ENCODE measurements around the gene TLX2. TPM values are rescaled to one million over a fixed set of nuclear protein-coding genes. Genes with fewer than 3 reads are reported as not detected.

The TLX2 gene
- total and polyA plus RNA-seq, 2 of the 4 experiments (the other 2 are of a cell fraction) = not detected

- in situ Hi-C loops (cut with MboI; ENCODE audit: low sequenced_read_pairs) (no loop called here), intact Hi-C loops (cut with micrococcal nuclease) (no loop called here), dilution Hi-C loops (cut with HindIII; ENCODE audit: low sequenced_read_pairs, unreplicated experiment) (no loop called here)
- no peak overlapping the region for H3K23ac ChIP-seq (ENCODE audit: low read depth, low read length)
- H3K4me1 ChIP-seq (ENCODE audit: control insufficient read depth, insufficient read depth, low read length) = peaks cover 15% of the 10 kb centered on the region
- no peak overlapping the region for H2BK20ac ChIP-seq (ENCODE audit: low read depth, low read length)
- H3K9me3 ChIP-seq (ENCODE audit: control insufficient read depth, insufficient read depth, low read length) = no peaks in the 10 kb centered on the region
- H3K18ac ChIP-seq (ENCODE audit: low read depth, low read length) = no peak overlapping the region
- no peak overlapping the region for H2AK9ac ChIP-seq (replicated peaks; ENCODE audit: low read depth, low read length, poor library complexity)
- H3K4me3 ChIP-seq (ENCODE audit: insufficient read depth, low read depth, low read length) = no peak overlapping the region
- H4K91ac ChIP-seq (ENCODE audit: insufficient read depth, low read depth, low read length) = no peak overlapping the region
- no peak for ATAC-seq (ENCODE audit: low read depth)
- H2BK5ac ChIP-seq (ENCODE audit: low read depth, low read length, poor library complexity, severe bottlenecking) = no peak overlapping the region
- H3K4ac ChIP-seq (ENCODE audit: low read depth, low read length) = no peak overlapping the region
- H2BK15ac ChIP-seq (ENCODE audit: low read depth, low read length) = no peak overlapping the region
- no peak overlapping the region for H3K9ac ChIP-seq (ENCODE audit: low read depth, low read length)
- H2BK120ac ChIP-seq (ENCODE audit: low read depth, low read length) = no peak overlapping the region
- no peak overlapping the region for H2AFZ ChIP-seq (replicated peaks; ENCODE audit: low read length, poor library complexity)
- H3K36me3 ChIP-seq (ENCODE audit: control insufficient read depth, insufficient read depth, low read length) = peaks cover 10% of the 10 kb centered on the region
- no peaks in the 10 kb centered on the region; the same call in 1 of the 2 replicates for H3K9me1 ChIP-seq (ENCODE audit: insufficient read depth, low read length)
- no TSS peak for BruUV-seq (replicated peaks)
- H3K79me1 ChIP-seq (ENCODE audit: low read depth in 1 of 2, low read length in 2 of 2) = peaks cover 3 to 25% of the 10 kb centered on the region in 2 experiments; a peak in 3 of 4 replicates
- no peak overlapping the region for H3K14ac ChIP-seq (replicated peaks; ENCODE audit: low read depth, low read length)
- CTCF ChIA-PET = interaction anchor here (0.6 kb wide), 1 partner anchor 12 kb away, joined by 3 read pairs; no protein-coding TSS in a partner anchor
- H4K5ac ChIP-seq (ENCODE audit: low read depth, low read length) = no peak overlapping the region
- peaks cover 38% of the 10 kb centered on the region for H3K27me3 ChIP-seq (ENCODE audit: control insufficient read depth, insufficient read depth, low read length)
- H3K4me2 ChIP-seq (ENCODE audit: low read depth, low read length) = no peak overlapping the region
- H4K8ac ChIP-seq (ENCODE audit: low read depth in 2 of 2, low read length in 2 of 2) = no peak overlapping the region
- no peak for DNase-seq
- TF ChIP-seq SMC3 (IDR thresholded peaks at IDR 0.05; ENCODE audit: low read depth, low read length) (no peak), ELK1 (IDR thresholded peaks at IDR 0.05; ENCODE audit: borderline replicate concordance, low read depth, low read length) (no peak), USF2 (IDR thresholded peaks at IDR 0.05; ENCODE audit: low read depth, low read length) (no peak), RAD21 (IDR thresholded peaks at IDR 0.05; ENCODE audit: low read length) (no peak), CHD1 (IDR thresholded peaks at IDR 0.05; ENCODE audit: low read depth, low read length) (no peak), FOS (IDR thresholded peaks at IDR 0.05; ENCODE audit: low read depth, low read length) (no peak), RFX5 (IDR thresholded peaks at IDR 0.05; ENCODE audit: low read depth, low read length) (no peak), NFE2L2 (IDR thresholded peaks at IDR 0.05; ENCODE audit: low read depth, low read length) (no peak), RCOR1 (IDR thresholded peaks at IDR 0.05; ENCODE audit: insufficient replicate concordance, low read length) (no peak), CEBPB (IDR thresholded peaks at IDR 0.05; ENCODE audit: low read depth, low read length) (no peak), MAFK (IDR thresholded peaks at IDR 0.05; ENCODE audit: low read depth, low read length) (no peak), POLR2A (IDR thresholded peaks at IDR 0.05; ENCODE audit: low read depth, low read length) (no peak), BHLHE40 (IDR thresholded peaks at IDR 0.05; ENCODE audit: low read depth, low read length) (no peak), MXI1 (IDR thresholded peaks at IDR 0.05; ENCODE audit: borderline replicate concordance, low read depth, low read length) (no peak), MAZ (IDR thresholded peaks at IDR 0.05; ENCODE audit: borderline replicate concordance, low read depth, low read length) (no peak)
- TF ChIP-seq, protein P1, sequence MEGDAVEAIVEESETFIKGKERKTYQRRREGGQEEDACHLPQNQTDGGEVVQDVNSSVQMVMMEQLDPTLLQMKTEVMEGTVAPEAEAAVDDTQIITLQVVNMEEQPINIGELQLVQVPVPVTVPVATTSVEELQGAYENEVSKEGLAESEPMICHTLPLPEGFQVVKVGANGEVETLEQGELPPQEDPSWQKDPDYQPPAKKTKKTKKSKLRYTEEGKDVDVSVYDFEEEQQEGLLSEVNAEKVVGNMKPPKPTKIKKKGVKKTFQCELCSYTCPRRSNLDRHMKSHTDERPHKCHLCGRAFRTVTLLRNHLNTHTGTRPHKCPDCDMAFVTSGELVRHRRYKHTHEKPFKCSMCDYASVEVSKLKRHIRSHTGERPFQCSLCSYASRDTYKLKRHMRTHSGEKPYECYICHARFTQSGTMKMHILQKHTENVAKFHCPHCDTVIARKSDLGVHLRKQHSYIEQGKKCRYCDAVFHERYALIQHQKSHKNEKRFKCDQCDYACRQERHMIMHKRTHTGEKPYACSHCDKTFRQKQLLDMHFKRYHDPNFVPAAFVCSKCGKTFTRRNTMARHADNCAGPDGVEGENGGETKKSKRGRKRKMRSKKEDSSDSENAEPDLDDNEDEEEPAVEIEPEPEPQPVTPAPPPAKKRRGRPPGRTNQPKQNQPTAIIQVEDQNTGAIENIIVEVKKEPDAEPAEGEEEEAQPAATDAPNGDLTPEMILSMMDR (conservative IDR thresholded peaks at IDR 0.05; ENCODE audit: low read depth, low read length) = no peak
- H4K20me1 ChIP-seq (ENCODE audit: insufficient read depth, low read length) = no peaks in the 10 kb centered on the region
- no peak overlapping the region for H3K56ac ChIP-seq (ENCODE audit: extremely low read depth, insufficient read depth, low read length)
- H2AK5ac ChIP-seq (ENCODE audit: low read depth, low read length) = no peak overlapping the region
- no peak overlapping the region for H3K27ac ChIP-seq (ENCODE audit: insufficient read depth, low read length)
- POLR2A ChIA-PET (ENCODE audit: unreplicated experiment) = no interaction called here
These were observed 13.7 kb upstream of the TLX2 start for GRCh38 chr2:74500578-74500946.
